ENCODE results near the gene SMS. TPM values are rescaled to one million over a fixed set of nuclear protein-coding genes. Genes with fewer than 3 reads are reported as not detected.

The SMS gene
- total RNA-seq, 2 donors from 2014 or later, result 13.5 to 20.5 TPM

GRCh38 chrX:21943460-21944135, 3.1 kb downstream of the SMS start:
- H3K27ac ChIP-seq, result no peak overlapping the region
- WGBS, 2 donors, result 70 to 74% methylated on average over 11 of the region's 11 CpGs
- H3K9me3 ChIP-seq, result no peaks in the 10 kb centered on the region
- H3K27me3 ChIP-seq, result no peaks in the 10 kb centered on the region
- no peak for DNase-seq
- H3K36me3 ChIP-seq (replicated peaks in 1 of 2; ENCODE audit: insufficient read depth in 1 of 2, low read depth in 2 of 2), result no peaks in the 10 kb centered on the region
- no peak overlapping the region for H3K4me3 ChIP-seq
- no peak for TF ChIP-seq CTCF (IDR thresholded peaks at IDR 0.05)
- intact Hi-C loops (cut with DNase I), result no loop called here
- no peak for ATAC-seq
- peaks cover 15% of the 10 kb centered on the region for H3K4me1 ChIP-seq

- Histone ChIP-seq H3K4me3 (no peak overlapping the region), H3K36me3 (replicated peaks in 1 of 2; ENCODE audit: insufficient read depth in 1 of 2, low read depth in 2 of 2) (no peaks in the 10 kb centered on the region), H3K27ac (no peak overlapping the region), H3K9me3 (no peaks in the 10 kb centered on the region), H3K4me1 (peaks cover 20% of the 10 kb centered on the region), H3K27me3 (no peaks in the 10 kb centered on the region)
- TF ChIP-seq POLR2A (IDR thresholded peaks at IDR 0.05), result no peak
- TF ChIP-seq CTCF (IDR thresholded peaks at IDR 0.05), result no peak
- ATAC-seq (no peak), DNase-seq (no peak)
- 78 to 91% methylated on average over 1 to 8 of the region's 8 CpGs for WGBS, 2 donors
- intact Hi-C loops (cut with DNase I), result no loop called here
Measured at GRCh38 chrX:21944136-21944615, 3.7 kb downstream of the SMS start.

DNA sequence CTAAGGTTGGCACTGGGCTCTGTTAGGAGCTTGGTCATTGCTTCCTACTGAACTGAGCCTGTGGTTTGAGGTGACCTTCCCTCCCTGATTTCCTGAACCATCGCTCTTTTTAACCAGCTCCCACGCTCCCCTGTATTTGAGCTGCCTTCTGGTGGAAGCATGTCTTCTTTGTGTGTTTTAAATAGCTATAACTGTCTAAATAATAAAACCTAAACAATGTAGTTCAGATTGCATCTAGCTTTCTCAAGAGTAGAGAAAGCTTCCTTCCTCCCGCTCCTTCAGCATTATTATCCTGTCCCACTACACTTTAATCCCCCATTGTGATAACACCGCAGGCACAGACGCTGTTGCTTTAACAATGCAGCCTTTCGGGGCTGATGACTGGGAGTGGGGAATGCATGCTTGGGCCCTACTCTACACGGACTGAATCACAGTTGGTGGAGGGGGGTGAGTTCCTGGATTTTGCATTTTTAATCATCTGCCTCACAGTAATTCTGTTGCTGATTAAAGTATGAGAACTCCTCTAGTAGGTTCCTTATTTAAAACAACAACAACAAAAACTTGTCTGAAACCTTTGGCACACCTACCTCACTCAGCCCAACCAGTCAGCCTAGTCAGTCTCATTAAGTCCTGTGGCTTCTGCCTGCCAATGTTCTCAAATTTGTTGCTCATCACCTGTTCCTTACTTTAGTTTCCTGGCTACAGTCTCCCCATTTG, 6.6 kb downstream of the SMS start:
- TF ChIP-seq CTCF (IDR thresholded peaks at IDR 0.05) (no peak), POLR2A (IDR thresholded peaks at IDR 0.05) (no peak)
- intact Hi-C loops (cut with DNase I), result no loop called here
- Histone ChIP-seq H3K9me3 (no peaks in the 10 kb centered on the region), H3K4me1 (peaks cover 20% of the 10 kb centered on the region), H3K36me3 (replicated peaks in 1 of 2; ENCODE audit: insufficient read depth in 1 of 2, low read depth in 2 of 2) (no peaks in the 10 kb centered on the region), H3K27me3 (no peaks in the 10 kb centered on the region), H3K27ac (peak overlapping the region in 2 of 4 donors; percentile 9 to 32), H3K4me3 (no peak overlapping the region)
- 50 to 61% methylated on average over 7 of the region's 7 CpGs for WGBS, 2 donors
- ATAC-seq, result no peak
- DNase-seq, result no peak

- intact Hi-C loops (cut with DNase I), result no loop called here
- no peak overlapping the region for H3K4me3 ChIP-seq
- H3K27me3 ChIP-seq, result no peaks in the 10 kb centered on the region
- ATAC-seq, result no peak
- TF ChIP-seq POLR2A (IDR thresholded peaks at IDR 0.05) (no peak), CTCF (IDR thresholded peaks at IDR 0.05) (no peak)
- peaks cover 16% of the 10 kb centered on the region for H3K4me1 ChIP-seq
- no peaks in the 10 kb centered on the region for H3K36me3 ChIP-seq (replicated peaks in 1 of 2; ENCODE audit: insufficient read depth in 1 of 2, low read depth in 2 of 2)
- DNase-seq, result no peak
- H3K27ac ChIP-seq, result peak overlapping the region in 2 of 4 donors; percentile 9 to 32
- 33 to 43% methylated on average over 6 of the region's 6 CpGs for WGBS, 2 donors
- H3K9me3 ChIP-seq, result no peaks in the 10 kb centered on the region
Measured at GRCh38 chrX:21947671-21948070, 7.2 kb downstream of the SMS start.
